ENCODE results near the gene SNAPC1.
"Not testable (repeated sequence)": the region's sequence is repeated elsewhere in the genome, so short reads cannot be mapped to it uniquely, and the experiment has no call there.

SNAPC1 gene

DNA sequence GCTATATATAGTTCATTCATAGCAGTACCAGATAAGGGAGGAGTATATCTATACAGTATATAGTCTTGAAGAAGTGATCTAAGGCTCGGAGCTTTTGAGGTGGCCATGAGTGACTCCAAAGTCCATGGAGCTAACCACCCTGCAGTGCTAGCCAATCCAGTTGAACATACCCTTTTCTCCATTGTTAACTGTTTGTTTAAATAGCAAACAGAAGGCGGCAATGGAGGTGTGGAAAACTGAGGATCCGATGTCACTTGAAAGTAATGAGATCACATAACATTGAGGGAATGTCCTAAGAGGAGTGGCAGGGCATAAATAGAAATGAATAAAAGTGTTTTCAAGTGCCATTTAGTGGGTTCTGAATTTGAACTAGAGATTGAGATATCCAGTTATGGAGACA lies 12.4 kb upstream of the SNAPC1 start:
- no peak for DNase-seq (ENCODE audit: low spot score)

DNA sequence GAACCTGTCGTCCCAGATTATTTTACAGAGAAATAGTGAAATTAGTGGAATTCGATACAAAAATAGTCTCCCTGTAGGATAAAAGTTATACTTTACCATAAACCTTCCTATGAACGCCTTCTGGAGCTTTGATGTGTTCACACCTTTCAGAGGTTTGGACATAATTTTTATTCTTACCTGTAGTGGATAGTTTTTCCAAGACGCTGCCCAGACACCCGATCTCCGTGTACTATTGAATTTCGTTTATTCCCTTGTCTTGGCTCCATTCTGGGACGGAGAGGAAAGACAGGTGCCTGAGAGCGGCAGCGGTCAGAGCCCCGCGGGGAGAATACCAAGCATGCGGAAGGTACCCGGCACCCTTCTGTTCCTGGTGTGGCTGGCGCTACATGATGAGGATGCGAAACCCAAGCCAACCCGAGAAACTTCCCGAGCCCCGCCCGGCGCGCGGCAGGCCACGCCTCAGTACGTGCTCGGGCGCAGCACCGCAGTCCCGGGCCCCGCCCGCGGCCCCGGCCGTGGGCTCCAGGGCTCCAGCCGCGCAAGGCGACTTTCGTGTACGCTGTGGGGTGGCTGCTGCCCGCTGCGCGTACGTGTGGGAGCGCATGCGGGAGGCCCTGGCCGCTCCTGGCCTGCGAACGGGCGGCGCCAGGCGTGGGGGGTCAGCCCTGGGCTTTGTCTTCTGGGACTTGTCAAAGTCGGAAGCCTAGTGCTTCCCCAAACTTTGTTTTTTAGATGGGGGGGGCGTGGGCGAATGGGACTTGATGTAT lies 11.3 kb upstream of the SNAPC1 start:
- peak; percentile 42 for DNase-seq (ENCODE audit: low spot score)

DNA sequence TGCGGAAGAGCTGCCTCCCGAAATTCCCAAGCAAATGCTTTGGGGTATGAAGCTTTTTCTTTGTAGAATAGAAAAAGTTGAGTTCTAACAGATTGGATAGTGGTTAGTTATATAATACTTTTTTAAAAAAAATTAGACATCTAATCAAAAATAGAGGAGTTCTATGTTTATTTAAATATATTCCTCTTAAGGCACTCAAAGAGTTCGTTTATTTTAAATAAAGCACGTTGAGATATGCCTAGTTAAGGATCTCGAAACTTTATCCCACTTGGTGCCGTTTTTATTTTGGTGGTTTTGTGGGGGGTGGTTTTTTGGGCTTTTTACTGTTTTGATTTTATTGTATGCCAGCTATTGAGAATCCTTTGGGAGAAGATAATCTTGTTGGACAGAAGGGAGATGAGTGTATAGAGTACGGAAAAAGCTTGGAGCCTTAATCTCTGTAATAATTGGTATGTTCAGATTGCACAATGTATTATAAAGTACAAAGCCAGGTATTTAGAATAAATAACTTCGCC lies 10.7 kb upstream of the SNAPC1 start:
- DNase-seq (ENCODE audit: low spot score) = no peak

DNA sequence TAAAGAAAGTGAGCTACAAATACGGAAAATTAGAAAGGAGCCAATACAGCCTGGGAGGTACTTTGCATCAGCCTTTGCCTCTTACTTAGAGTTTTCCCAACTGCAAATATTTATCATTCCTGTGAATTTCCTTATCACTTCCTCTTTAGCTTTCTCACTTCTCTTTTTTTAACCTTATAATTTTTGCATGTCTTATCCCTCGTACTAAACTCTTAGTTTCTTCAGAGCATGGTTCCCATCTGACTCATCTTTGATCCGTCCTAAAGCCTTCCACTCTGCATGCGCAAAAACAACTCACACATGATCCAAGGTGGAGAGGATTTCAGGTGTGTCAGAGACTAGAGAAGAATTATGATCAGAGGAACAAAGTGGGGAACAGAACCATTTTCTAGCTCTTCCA lies 9.6 kb upstream of the SNAPC1 start:
- no peak for DNase-seq (ENCODE audit: low spot score)

DNA sequence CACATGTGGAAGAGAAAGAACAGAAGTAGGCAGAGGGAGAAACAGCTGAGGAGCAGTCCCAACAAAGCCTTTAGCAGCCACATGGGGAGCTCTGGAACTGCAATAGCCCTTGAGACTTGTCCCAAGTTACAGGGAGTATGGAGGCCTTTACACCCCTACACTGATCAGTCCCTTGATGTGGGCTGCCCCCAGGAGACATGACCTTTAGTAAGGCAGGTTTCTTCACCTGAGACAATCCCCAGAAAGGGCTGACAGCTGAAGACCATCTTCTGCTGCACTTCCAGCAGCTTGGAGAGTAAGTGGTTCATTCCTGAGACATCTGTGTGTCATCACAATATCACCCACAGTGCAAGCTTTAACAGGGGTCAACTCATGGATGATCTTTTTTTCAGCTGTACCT lies 8.6 kb upstream of the SNAPC1 start:
- no peak for DNase-seq (ENCODE audit: low spot score)

DNA sequence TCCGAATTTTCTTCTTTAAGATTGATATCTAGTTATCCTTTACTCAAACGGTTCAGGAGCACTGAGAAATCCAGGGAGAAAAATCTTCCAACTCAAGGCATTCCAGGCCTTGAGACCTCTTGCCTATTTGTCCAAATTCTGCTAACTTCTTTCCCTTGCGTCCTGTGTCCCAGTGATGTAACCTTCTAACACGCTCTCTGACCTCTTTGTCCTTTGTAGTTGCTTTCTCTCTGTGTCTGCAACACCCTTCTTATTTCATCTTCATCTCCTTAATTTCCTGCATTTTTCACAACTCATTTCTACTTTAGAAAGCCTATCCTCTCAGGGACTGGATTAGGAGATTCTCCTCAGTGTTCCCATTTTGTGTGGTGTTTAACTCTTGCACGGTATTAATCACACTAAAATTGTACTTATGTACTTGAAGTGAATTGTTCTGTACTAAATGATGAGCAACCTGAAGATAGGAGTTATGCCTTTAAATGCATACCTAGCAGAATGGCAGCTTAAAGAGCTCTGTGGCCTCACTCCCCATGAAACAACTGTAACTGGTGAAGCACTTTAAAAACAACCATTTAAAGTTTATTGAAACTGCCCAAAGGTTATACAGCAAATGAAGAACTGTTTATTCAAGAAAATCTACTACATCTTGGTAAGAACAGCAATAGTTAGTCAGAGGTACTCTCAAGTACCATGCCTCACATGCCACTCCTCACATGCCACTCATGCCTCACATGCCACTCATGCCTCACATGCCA lies 7.4 kb upstream of the SNAPC1 start:
- DNase-seq (ENCODE audit: low spot score) = no peak

DNA sequence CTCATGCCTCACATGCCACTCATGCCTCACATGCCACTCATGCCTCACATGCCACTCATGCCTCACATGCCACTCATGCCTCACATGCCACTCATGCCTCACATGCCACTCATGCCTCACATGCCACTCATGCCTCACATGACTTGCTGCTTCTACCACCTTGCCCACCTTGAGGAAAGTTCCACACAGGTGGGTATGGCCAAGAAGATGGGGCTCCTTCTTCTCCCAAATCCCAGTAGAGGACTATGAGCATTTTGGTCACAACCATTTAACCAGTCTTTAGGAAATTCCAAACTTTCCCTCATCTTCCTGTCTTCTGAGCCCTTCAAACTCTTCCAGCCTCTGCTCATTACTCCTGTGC lies 6.9 kb upstream of the SNAPC1 start:
- not testable (repeated sequence) for DNase-seq (ENCODE audit: low spot score)

DNA sequence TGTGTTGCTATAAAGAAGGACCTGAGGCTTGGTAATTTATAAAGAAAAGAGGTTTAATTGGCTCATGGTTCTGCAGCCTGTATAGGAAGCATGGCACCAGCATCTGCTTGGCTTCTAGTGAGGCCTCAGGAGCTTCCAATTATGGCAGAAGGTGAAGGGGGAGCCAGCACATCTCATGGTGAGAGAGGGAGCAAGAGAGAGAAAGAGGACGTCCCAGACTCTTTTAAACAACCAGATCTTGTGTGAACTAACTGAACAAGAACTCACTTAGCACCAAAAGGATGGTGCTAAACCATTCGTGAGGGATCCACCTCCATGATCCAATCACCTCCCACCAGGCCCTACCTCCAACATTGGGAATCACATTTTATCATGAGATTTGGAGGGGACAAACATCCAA lies 6.1 kb upstream of the SNAPC1 start:
- no peak for DNase-seq (ENCODE audit: low spot score)

DNA sequence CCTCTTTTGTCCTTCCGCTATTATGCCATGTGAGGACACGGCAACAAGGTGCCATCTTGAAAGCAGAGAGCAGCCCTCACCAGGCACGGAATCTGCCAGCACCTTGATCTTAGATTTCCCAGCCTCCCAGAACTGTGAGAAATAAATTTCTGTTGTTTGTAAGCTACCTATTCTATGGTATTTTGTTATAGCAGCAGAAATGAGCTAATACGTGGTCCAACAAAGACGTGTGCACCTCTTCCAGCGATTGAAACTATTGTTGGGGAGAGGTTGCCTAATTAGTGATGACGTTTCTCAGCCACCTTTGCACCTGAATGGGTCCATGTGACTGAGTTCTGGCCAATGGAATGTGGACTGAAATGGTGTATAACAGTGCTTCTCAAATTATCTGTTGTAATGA lies 2.3 kb upstream of the SNAPC1 start:
- no peak for DNase-seq (ENCODE audit: low spot score)

DNA sequence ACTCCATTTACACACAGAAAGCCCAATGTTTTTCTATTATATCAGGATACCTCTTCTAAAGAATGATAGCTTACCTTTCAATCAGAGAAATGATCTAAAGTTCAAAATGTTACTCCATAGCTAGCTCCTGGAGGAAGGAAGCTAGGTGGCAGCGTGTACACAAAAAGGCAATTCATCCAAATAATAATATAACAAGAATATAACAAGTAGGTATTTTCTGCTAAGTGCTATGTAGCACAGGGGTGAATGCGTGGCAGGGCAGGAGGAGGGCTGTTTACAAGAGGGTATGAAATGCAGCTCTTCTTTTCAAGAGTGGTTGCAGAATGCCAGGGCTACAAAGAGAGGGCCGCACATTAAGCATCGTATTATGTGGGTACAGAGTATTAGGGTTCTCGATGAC lies 663 bp upstream of the SNAPC1 start:
- no peak for DNase-seq (ENCODE audit: low spot score)

DNA sequence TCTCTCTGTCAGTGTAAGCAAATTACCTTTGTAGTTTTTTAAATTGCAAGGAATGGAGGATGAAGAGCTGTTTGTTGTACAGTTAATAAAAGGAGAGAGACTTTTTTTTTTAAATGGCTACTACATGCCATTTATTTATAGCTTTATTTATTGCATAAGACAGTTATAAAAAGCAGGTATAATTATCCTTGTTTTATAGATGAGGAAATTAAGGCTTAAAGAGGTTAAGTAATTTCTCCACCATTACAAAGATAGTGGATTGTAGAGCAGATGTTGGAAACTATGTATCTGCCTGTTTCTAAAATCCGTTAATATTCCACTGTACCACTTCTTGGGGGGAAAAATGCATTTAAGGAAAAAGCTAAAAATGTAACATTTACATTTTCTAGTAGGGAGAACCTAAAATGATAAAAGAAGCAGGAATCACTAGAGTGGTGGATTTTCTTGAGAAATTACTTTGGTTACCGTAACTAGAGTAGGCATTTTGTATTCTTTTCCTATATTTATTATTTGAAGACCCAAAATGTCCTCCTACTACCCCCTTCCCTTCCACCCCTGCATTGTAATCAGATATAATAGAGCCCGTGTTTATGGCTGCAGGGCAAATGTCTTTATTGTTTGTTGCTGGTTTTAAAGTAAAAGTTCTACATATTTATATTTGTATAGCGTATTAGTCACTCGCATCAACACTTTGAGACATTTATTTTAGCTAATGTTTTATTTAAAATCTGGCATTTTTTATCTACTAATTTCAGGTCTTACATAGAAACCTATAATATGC lies 2.3 kb downstream of the SNAPC1 start:
- no peak for DNase-seq (ENCODE audit: low spot score)

DNA sequence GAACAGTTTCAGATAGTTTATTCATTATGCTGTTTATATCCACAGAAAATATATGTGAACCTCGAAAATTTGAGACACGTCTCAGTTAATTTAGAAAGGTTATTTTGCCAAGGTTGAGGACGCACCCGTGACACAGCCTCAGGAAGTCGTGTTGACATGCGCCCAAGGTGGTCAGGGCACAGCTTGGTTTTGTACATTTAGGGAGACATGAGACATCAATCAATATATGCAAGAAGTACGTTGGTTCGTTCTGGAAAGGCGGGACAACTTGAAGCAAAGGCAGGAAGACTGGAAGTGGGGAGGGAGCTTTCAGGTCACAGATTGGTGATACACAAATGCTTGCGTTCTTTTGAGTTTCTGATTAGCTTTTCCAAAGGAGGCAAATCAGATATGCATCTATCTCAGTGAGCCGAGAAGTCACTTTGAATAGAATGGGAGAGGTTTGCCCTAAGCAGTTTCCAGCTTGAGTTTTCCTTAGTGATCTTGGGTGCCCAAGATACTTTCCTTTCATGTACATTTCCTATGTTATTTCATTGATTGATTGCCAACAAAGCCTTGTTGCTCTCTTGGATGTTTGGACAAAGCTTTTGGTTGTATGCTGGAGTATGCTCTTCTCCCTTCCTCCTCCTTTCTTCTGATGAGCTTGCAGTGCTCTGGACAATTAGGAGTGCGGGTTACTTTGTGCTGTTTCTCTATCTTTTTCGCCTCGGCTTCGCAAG lies 3.2 kb downstream of the SNAPC1 start:
- DNase-seq (ENCODE audit: low spot score) = no peak

DNA sequence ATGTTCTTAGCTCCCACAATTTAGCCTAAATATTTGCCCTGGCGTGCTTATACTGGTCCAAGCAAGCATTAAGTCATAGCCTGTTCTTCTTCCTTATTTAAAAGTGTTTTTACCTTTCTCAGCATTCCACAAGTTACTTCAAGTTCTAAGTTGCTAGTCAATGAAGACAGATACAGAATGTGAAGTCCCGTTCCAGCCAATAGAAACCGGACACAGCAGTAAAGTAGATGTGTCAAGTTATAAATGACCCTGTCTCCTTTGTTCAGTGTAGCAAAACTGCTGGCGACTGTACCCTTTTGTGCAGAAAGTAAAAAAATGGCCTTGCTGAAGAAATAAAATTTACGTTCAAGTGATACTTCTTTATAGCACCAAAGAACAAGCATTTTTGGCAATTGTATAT lies 3.9 kb downstream of the SNAPC1 start:
- DNase-seq (ENCODE audit: low spot score) = no peak

DNA sequence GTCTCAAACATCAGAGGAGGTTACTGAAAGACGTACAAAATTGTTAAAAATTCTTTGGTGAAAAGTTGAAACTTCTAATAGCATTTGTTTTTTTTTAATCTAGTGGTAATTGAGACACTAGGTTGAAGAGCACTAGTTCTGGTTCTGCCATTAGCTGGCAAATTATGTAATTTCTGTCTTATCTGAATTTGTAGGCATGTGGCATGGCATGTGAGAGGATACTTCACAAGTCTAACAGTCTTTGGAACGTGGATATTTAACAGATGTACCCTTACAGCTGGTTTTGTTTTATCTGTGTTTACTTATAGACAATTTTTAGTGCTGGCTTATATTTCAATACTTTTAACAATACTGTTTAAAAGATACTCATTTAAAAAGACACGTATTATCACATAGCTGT lies 6.0 kb downstream of the SNAPC1 start:
- DNase-seq (ENCODE audit: low spot score) = no peak

DNA sequence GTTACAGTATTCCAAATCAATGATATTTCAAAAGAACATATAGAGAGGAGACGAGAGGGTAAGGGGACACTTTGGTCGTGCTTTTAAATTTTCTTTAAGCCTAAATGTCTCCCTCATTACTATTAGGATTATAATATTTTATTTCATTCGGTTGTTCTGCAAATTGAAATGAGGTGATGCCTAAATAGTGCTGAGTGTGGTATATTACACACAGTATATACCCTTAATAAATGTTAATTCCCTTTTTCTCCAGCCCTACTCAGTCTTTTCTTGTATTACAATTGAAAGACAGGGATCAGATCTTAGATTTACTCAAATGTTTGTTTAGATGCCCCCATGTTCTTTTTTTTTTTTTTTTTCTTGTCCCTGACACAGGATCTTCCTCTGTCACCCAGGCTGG lies 7.7 kb downstream of the SNAPC1 start:
- no peak for DNase-seq (ENCODE audit: low spot score)

DNA sequence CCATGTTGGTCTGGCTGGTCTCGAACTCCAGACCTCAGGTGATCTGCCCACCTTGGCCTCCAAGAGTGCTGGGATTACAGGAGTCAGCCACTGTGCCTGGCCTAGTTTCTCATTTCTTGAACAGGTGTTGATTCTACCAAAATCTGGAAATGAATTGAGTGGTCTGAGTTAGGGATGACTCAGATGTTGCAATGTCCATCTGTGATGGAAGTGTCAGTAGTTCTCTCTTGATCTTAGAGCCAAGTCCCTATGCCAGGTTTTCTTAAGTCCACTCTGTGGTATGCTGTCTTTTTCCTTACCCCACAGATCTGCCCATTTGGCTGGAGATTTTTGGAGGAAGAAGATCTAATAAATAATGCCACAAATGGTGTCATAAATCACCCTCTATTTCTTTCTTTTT lies 12.6 kb downstream of the SNAPC1 start:
- no peak for DNase-seq (ENCODE audit: low spot score)

DNA sequence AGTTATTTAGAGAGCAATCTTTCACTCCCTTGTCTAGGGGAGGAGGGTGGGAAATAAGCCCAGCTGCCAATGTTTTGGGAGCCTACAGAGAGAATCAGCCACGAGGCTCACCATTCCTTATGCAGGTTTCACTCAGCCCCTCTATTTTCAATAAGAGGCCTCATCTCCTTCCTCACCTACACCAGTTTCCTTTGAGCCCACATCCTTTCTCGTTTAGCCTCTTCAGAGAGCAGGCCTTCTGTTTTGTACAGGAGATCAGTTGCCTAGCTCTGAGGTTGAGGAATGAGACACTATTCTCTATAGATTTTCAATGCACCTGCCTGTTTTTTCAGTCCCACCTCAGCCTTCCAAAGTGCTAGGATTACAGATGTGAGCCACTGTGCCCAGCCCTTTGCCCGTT lies 17.9 kb downstream of the SNAPC1 start:
- DNase-seq (ENCODE audit: low spot score) = no peak

DNA sequence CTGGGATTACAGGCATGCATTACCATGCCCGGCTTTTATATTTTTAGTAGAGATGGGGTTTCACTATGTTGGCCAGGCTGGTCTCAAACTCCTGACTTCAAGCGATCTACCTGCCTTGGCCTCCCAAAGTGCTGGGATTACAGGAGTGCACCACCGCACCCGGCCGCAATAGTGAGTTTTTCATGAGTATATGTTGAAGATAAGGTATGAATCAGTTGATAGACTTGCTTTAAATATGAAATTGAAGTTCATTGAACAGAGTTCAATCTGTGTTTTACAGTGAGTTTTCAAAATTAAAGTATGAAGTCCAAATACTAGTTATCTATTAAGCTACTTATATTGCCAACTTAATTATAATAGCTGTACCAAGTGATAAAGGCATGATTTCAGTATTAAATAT lies 35.1 kb downstream of the SNAPC1 start:
- DNase-seq (ENCODE audit: low spot score) = no peak

DNA sequence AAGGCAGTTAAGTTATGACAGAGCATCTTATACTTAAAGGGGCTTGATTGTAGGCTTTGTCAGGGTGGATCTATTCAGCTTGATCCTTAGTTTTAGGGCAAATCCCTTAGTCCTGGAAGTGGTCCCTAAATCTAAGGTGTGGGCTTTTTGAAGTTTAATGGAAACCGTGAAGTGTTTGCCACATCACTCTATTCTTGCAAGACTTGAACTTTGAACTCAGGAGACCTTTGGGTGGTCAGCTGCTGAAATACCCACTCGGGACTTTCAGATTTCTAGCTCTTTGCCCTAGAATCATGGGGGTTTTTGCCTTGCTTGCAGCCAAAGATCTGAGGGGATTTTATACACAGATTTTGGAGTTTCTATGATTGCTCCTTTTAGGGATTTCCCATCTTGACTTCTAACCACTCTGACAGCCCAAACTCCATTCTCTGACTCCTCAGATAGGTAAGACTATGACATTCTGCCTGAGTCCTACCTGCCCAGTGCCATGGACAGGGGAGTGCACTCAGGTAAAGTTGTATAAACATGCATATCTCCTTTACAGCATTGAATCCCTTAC lies 39.9 kb downstream of the SNAPC1 start:
- no peak for DNase-seq (ENCODE audit: low spot score)

DNA sequence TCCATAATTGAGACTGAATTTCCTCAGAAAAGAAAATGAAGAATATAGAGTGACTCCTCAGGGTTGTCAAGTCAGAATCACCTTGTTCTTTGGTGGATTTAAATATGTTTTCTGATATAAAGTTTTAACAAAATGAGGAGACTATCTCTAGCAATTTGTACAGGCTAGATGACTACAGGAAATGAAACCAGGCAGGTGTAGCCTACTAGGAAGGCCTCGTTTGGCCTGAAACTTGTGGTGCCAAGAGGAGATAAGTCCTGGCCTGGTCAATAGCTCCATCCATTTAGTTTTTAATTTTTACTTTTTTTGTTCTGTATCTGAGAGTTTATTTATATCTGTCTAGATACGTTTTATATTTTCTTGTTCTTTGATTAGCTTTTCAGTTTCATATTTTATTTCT lies 41.5 kb downstream of the SNAPC1 start:
- no peak for DNase-seq (ENCODE audit: low spot score)

DNA sequence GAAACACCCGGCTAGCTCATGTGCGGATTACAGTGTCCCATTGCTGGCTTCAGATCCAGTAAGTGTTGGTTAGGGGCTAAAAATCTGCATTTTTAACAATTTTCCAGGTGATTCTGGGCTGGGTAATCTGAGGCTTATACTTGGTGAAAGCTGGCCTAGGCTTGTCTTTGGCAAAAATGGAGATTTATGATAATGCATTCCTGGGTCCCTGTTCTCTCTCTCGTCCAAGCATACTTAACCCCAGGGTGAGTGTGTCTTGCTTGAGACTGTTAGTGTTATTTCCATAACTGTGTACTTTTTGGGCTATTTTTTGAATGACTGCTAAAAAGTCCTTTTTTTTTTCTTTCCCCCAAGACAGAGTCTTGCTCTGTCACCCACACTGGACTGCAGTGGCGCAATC lies 43.2 kb downstream of the SNAPC1 start:
- no peak for DNase-seq (ENCODE audit: low spot score)

DNA sequence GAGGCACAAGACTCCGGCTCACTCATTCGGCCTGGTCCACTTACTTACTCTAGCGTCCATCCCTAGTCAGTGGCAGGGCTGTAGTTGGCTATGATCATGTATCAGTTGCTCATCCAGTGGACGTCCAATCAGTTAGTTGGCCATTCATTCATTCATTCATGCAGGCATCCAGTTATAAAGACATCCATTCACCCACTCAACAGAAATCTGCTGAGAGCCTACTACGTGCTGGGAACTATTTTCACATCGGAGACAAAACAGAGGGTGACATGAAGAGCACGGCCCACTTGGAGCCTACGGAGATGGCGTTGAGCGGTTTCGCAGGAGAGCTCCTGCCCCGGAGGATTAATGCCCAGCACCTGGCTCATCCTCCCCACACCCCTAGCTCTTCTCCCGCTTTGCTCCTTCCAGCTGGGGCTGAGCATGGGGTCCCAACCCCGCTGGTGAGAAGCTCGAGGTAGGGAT lies 49.7 kb downstream of the SNAPC1 start:
- no peak for DNase-seq (ENCODE audit: low spot score)

All from kidney capillary endothelial cell (primary cell).